LNCaP clone FGC (cell line): Measurements from ENCODE around the gene HMSD.

ENCODE experiments used
- DNase-seq: peaks from one replicate; pipeline ENCODE4 v3.0.0-alpha.2; 2011; ENCODE audit warnings: low read depth
- H3K4me3 ChIP-seq: 2 replicates; pipeline ENCODE4 v1.5.1; 2011; ENCODE audit warnings: mild to moderate bottlenecking, low read depth, low read length, control low read depth
- TF ChIP-seq, protein P1 (sequence below): IDR thresholded peaks from 2 replicates; pipeline ENCODE4 v1.5.1; 2012; ENCODE audit warnings: mild to moderate bottlenecking; ENCODE audit not compliant: control insufficient read depth, insufficient read depth; ENCODE audit errors: extremely low read depth

Gene HMSD

DNA sequence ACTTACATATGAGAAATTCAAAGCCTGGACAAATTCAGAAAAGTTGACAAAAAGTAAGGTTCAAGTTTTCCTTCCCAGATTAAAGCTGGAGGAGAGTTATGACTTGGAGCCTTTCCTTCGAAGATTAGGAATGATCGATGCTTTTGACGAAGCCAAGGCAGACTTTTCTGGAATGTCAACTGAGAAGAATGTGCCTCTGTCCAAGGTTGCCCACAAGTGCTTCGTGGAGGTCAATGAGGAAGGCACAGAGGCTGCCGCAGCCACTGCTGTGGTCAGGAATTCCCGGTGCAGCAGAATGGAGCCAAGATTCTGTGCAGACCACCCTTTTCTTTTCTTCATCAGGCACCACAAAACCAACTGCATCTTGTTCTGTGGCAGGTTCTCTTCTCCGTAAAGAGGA is 37.8 kb downstream of the HMSD start:
- H3K4me3 ChIP-seq: no peak overlapping the region
- TF ChIP-seq, protein P1, sequence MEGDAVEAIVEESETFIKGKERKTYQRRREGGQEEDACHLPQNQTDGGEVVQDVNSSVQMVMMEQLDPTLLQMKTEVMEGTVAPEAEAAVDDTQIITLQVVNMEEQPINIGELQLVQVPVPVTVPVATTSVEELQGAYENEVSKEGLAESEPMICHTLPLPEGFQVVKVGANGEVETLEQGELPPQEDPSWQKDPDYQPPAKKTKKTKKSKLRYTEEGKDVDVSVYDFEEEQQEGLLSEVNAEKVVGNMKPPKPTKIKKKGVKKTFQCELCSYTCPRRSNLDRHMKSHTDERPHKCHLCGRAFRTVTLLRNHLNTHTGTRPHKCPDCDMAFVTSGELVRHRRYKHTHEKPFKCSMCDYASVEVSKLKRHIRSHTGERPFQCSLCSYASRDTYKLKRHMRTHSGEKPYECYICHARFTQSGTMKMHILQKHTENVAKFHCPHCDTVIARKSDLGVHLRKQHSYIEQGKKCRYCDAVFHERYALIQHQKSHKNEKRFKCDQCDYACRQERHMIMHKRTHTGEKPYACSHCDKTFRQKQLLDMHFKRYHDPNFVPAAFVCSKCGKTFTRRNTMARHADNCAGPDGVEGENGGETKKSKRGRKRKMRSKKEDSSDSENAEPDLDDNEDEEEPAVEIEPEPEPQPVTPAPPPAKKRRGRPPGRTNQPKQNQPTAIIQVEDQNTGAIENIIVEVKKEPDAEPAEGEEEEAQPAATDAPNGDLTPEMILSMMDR: no peak

DNA sequence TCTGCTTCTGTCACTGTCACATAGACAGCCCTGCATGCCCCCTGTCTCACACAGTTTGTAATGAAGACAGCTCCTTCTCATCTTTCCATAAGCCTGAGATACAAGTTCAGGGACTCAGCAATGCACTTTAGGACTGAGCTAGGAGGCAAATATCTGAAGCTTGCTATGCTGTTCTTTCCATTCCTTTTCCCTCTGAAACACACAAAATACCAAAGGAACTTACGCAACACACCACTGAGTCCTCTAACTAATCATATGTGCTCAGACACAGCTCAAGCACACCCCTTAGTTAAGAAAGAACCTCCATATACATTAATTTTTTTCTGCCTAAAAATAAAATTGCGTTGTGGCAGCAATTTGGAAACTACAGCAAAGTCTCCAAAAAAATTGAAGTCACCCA is 38.6 kb downstream of the HMSD start:
- DNase-seq: no peak
- TF ChIP-seq, protein P1: no peak
- no peak overlapping the region for H3K4me3 ChIP-seq

More for the DNA sequence above, 37.8 kb downstream of the HMSD start:
- DNase-seq: no peak

DNA sequence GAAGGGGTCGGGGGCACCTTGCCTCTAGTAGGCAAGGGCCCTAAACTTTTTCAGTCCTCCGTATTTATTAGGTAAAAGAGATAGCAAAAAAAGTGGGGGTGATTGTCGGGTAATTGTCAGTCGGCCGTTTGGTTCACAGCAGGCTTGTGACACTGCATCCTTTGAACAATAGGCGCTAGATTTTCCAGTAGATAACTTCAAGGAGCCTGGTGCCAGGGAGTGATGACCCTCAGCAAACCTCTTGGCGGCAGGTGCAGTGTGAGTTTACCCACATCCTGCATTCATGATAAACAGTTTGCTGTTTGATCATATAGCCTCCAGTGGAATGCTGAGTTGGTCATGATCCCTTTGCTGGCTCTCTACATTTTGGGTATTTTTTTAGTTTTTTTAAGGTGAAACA is 43.6 kb downstream of the HMSD start:
- DNase-seq: no peak
- TF ChIP-seq, protein P1: no peak
- no peak overlapping the region for H3K4me3 ChIP-seq

DNA sequence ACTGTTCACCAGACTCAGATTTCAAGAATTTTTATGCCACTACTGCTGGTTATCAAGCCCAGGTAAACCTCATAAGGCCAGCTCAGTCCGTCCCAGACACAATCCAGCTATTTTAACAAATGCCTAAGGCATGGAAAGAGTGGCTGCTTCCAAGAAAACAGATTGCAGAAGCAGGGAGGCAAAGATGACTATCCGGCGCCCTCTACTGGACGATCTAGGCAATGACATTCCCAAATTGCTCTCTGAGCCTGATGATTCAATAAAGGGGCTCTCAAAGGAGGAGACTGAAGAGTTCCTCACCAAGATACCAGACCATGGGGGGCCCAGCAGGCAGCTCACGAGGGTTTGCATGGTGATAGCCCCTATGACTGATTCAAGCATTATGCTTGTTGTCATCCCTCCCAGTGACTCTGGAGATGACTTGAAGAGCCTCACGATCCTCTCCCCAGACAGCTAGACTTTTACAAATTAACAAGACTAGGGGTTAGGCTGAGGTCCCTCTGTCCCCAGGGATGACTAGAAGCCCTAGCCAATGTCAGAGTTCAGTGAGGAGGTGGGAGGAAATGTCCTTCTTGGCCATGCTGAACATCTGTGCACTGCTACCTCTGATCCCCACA is 45.8 kb downstream of the HMSD start:
- no peak for DNase-seq

DNA sequence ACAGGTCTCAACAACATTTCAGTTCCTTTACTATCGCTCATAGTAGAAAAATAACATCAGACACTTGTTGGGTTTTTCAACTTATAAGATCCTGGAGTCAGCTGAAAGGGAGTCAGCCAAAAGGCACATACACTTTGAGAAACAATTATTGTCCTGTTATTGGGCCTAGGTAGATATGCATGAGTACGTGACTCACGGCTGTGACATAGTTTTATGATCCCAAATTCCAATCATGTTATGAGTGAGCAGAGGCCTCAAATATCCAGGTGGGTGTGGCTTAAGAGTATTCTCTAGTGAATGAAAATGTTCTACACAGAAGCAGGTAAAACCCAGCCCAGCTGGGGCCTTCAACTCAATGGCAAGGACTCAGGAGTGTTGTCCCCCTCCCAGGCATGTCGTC is 47.9 kb downstream of the HMSD start:
- H3K4me3 ChIP-seq: no peak overlapping the region
- DNase-seq: no peak
- TF ChIP-seq, protein P1: no peak

More for the DNA sequence above, 45.8 kb downstream of the HMSD start:
- no peak overlapping the region for H3K4me3 ChIP-seq
- TF ChIP-seq, protein P1: peak; percentile 90

DNA sequence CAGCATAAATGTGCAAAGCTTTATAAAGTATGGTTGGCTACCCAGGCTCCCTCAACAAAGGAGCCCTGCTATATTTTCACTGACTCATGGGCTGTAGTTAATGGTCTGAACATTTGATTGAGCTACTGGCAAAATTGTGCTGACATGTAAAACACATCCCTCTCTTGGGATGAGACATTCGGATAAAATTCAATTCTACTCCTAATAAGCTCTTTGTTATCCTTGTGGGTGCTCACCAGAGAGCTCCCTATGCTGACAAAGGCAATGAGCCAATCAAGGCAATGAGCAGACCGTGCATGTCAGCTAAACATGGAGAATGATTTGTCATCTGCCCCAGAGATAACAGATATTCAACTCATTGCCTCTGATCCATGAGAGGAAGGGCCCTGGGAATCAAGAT is 48.5 kb downstream of the HMSD start:
- DNase-seq: no peak
- TF ChIP-seq, protein P1: no peak
- H3K4me3 ChIP-seq: no peak overlapping the region

DNA sequence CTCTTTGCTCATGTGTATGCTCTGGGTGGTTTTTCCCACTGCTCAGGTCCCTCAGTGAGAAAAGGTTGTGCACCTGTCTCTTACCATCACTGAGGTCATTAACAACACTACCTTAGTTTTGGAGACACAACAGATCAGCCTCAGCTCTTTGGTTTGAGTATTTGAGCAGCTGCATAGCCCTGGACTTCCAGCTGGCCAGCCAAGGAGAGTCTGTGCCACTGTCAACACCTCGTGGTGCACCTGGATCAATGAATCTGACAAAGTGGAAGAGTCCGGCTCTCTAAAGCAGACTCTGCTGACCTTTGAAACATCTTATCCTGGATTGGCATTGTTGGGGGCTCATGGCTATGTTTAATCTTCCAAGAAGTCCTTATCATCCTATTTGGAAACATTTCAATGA is 50.8 kb downstream of the HMSD start:
- DNase-seq: no peak
- TF ChIP-seq, protein P1: no peak
- H3K4me3 ChIP-seq: no peak overlapping the region
